Gastrocnemius medialis (tissue), 4 donors: ENCODE results near the gene RBPJ. TPM values are rescaled to one million over a fixed set of nuclear protein-coding genes. Genes with fewer than 3 reads are reported as not detected.

ENCODE experiments used
- ATAC-seq, 2 donors: fragments of 150-250 bp; one replicate each; pipeline ENCODE4 v1.9.1; 2016
- DNase-seq, 2 donors: peaks; one replicate each; pipeline ENCODE4 v3.0.0-alpha.2; 2019
- H3K27ac ChIP-seq, 4 donors: fragments of 200-600 bp; sonication (generic); 1 replicate in 1 of 4; 2 replicates in 3 of 4; pipeline ENCODE4 v1.5.1; 2016 to 2018; ENCODE audit warnings: mild to moderate bottlenecking in 2 of 4, moderate library complexity in 1 of 4
- H3K27me3 ChIP-seq, 3 donors: fragments of 200-600 bp; sonication (generic) in 2 of 3; 1 replicate in 1 of 3; 2 replicates in 2 of 3; pipeline versions ENCODE4 v1.5.1 to v1.6.0; 2016 to 2019; ENCODE audit warnings: mild to moderate bottlenecking in 1 of 3, moderate library complexity in 1 of 3
- H3K36me3 ChIP-seq, 2 donors: fragments of 200-600 bp; sonication (generic) in 1 of 2; one replicate each; pipeline ENCODE4 v1.5.1; 2017 to 2018
- H3K4me1 ChIP-seq, 2 donors: fragments of 200-600 bp; sonication (generic) in 1 of 2; one replicate each; pipeline ENCODE4 v1.5.1; 2016 to 2017; ENCODE audit warnings: mild to moderate bottlenecking in 2 of 2
- H3K4me3 ChIP-seq, 4 donors: fragments of 200-600 bp; sonication (generic) in 3 of 4; 1 replicate in 1 of 4; 2 replicates in 3 of 4; pipeline ENCODE4 v1.5.1; 2016 to 2019; ENCODE audit warnings: mild to moderate bottlenecking in 2 of 4
- H3K9me3 ChIP-seq, 3 donors: fragments of 200-600 bp; sonication (generic) in 2 of 3; 1 replicate in 1 of 3; 2 replicates in 2 of 3; pipeline ENCODE4 v1.5.1; 2016 to 2019
- CTCF ChIP-seq, 5 experiments: fragments of 450-650 bp in 3 of 5; fragments of 200-600 bp in 2 of 5; sonication (generic) in 2 of 5; IDR thresholded peaks in 4 of 5; conservative IDR thresholded peaks in 1 of 5; 1 replicate in 4 of 5; 2 replicates in 1 of 5; pipeline ENCODE4 v1.5.1; 2016 to 2019; ENCODE audit warnings: antibody characterized with exemption in 5 of 5, mild to moderate bottlenecking in 3 of 5, moderate library complexity in 3 of 5
- POLR2A ChIP-seq, 2 donors: fragments of 450-650 bp; IDR thresholded peaks; one replicate each; pipeline ENCODE4 v1.6.1; 2017; ENCODE audit warnings: antibody characterized with exemption in 2 of 2, mild to moderate bottlenecking in 2 of 2, moderate library complexity in 2 of 2
- in situ Hi-C, 4 donors: fragments of 200-750 bp; cut with MboI; loops; one replicate each; pipeline versions ENCODE4 v1.15.0 to v1.8.0; 2017; ENCODE audit warnings: low sequenced_read_pairs in 4 of 4
- intact Hi-C: fragments of 100-400 bp; cut with DNase I; formaldehyde crosslinking; loops from one replicate; pipeline ENCODE4 v1.15.1; 2023; ENCODE audit warnings: low total_unique reads
- total RNA-seq, 4 donors: library from RNA; depleted of rRNA; stranded (reverse); fragments of >200 nt; gene quantifications; one replicate each; pipeline versions ENCODE4 v1.1.0 to v1.2.3, GENCODE V29; 2016

RBPJ gene
- total RNA-seq, 4 donors from 2014 or later: 22.8 to 73.3 (median 37.1) TPM

- Histone ChIP-seq H3K4me3 (no peak overlapping the region), H3K27me3 (no peaks in the 10 kb centered on the region), H3K9me3 (no peaks in the 10 kb centered on the region), H3K27ac (no peak overlapping the region), H3K4me1 (no peaks in the 10 kb centered on the region), H3K36me3 (no peaks in the 10 kb centered on the region)
- intact Hi-C loops: no loop called here
- DNase-seq (no peak), ATAC-seq (no peak)
- in situ Hi-C loops: loop anchor here (10.0 to 25.0 kb wide), 5 partner anchors 109 to 559 kb away; no protein-coding TSS in a partner anchor
- TF ChIP-seq POLR2A (IDR thresholded peaks at IDR 0.05) (no peak), CTCF (IDR thresholded peaks at IDR 0.05 in 4 of 5, conservative IDR thresholded peaks at IDR 0.05 in 1 of 5) (no peak)
Observed at GRCh38 chr4:26452565-26453531, 132.0 kb downstream of the RBPJ start.

GRCh38 chr4:26454961-26455360 is 134.1 kb downstream of the RBPJ start:
- intact Hi-C loops: no loop called here
- no peaks in the 10 kb centered on the region for H3K9me3 ChIP-seq
- in situ Hi-C loops: loop anchor here (5.0 to 25.0 kb wide), 7 partner anchors 107 to 557 kb away; no protein-coding TSS in a partner anchor
- DNase-seq: no peak
- no peaks in the 10 kb centered on the region for H3K27me3 ChIP-seq
- H3K4me1 ChIP-seq: no peaks in the 10 kb centered on the region
- no peak for ATAC-seq
- H3K36me3 ChIP-seq: no peaks in the 10 kb centered on the region
- no peak overlapping the region for H3K27ac ChIP-seq
- no peak for TF ChIP-seq CTCF (IDR thresholded peaks at IDR 0.05 in 4 of 5, conservative IDR thresholded peaks at IDR 0.05 in 1 of 5)
- TF ChIP-seq POLR2A (IDR thresholded peaks at IDR 0.05): no peak
- no peak overlapping the region for H3K4me3 ChIP-seq

DNA sequence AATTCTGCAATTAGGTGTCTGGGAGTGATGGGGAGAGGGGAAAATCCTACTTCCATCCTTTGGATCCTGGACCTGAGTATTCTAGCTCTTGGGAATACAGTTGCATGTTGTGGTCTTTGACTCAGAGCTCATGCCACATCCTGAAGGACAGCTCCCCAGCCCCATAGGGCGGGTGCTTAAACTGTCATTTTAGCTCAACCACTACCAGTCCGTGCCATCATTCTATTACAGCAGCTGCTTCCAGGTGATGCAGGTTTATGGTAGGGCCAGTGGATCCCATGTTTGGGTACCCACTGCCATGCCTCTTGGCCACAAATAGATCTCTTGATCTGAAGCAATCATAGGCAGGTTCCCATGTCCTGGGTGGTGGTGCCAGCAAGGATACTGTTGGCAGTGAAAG is 134.8 kb downstream of the RBPJ start:
- H3K4me1 ChIP-seq: no peaks in the 10 kb centered on the region
- no peak overlapping the region for H3K27ac ChIP-seq
- TF ChIP-seq POLR2A (IDR thresholded peaks at IDR 0.05) (no peak), CTCF (IDR thresholded peaks at IDR 0.05 in 4 of 5, conservative IDR thresholded peaks at IDR 0.05 in 1 of 5) (no peak)
- intact Hi-C loops (no loop called here), in situ Hi-C loops (loop anchor here (5.0 to 25.0 kb wide), 7 partner anchors 107 to 557 kb away; no protein-coding TSS in a partner anchor)
- no peak for ATAC-seq
- DNase-seq: no peak
- no peaks in the 10 kb centered on the region for H3K27me3 ChIP-seq
- no peaks in the 10 kb centered on the region for H3K9me3 ChIP-seq
- no peak overlapping the region for H3K4me3 ChIP-seq
- H3K36me3 ChIP-seq: no peaks in the 10 kb centered on the region

DNA sequence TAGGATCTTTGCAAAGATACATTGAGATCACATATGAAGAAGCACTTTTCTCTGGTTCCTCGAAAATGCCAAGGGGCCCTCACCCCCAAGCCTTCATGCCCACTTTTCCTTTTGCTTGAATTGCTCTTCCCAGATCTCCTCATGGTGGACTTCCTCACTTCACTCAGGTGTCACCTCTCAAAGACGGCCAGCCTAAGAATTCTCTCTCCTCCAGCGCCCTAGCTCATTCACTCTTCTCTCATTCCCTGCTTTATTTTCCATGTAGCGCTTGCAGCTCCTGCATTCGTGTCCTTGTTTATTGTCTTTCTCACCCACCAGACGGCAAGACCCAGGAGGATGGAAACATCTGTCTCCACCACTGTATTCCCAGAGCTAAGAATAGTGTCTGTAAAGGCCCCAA is 136.6 kb downstream of the RBPJ start:
- TF ChIP-seq POLR2A (IDR thresholded peaks at IDR 0.05) (no peak), CTCF (IDR thresholded peaks at IDR 0.05 in 4 of 5, conservative IDR thresholded peaks at IDR 0.05 in 1 of 5) (no peak)
- H3K9me3 ChIP-seq: no peaks in the 10 kb centered on the region
- no peaks in the 10 kb centered on the region for H3K36me3 ChIP-seq
- DNase-seq (no peak), ATAC-seq (no peak)
- no peaks in the 10 kb centered on the region for H3K27me3 ChIP-seq
- in situ Hi-C loops: loop anchor here (5.0 to 25.0 kb wide), 7 partner anchors 105 to 555 kb away; no protein-coding TSS in a partner anchor
- intact Hi-C loops: no loop called here
- H3K4me1 ChIP-seq: no peaks in the 10 kb centered on the region
- no peak overlapping the region for H3K4me3 ChIP-seq
- H3K27ac ChIP-seq: no peak overlapping the region
